GM18867 (cell line): Measurements from ENCODE around the gene FBXW8.

Experiments
- ATAC-seq: cut with Tn5 transposase; IDR thresholded peaks from one replicate; pipeline ENCODE4 v1.9.1; 2021; ENCODE audit warnings: mild to moderate bottlenecking, moderate library complexity; ENCODE audit not compliant: unreplicated experiment

The FBXW8 gene

GRCh38 chr12:116885491-116885890 lies 25.3 kb upstream of the FBXW8 start:
- no peak for ATAC-seq

GRCh38 chr12:116887244-116887643 lies 23.5 kb upstream of the FBXW8 start:
- no peak for ATAC-seq

- ATAC-seq = no peak
Measured at GRCh38 chr12:116887897-116888296, 22.9 kb upstream of the FBXW8 start.

- ATAC-seq = no peak
Measured at GRCh38 chr12:116890330-116890729, 20.4 kb upstream of the FBXW8 start.

GRCh38 chr12:116891019-116891418 lies 19.7 kb upstream of the FBXW8 start:
- ATAC-seq = no peak

- no peak for ATAC-seq
Measured at GRCh38 chr12:116892349-116893140, 18.2 kb upstream of the FBXW8 start.

- ATAC-seq = no peak
Measured at GRCh38 chr12:116894913-116895312, 15.8 kb upstream of the FBXW8 start.

GRCh38 chr12:116896411-116896924 lies 14.3 kb upstream of the FBXW8 start:
- ATAC-seq = no peak

GRCh38 chr12:116897476-116897875 lies 13.3 kb upstream of the FBXW8 start:
- ATAC-seq = no peak

GRCh38 chr12:116898669-116899068 lies 12.1 kb upstream of the FBXW8 start:
- ATAC-seq = no peak

- no peak for ATAC-seq
Measured at GRCh38 chr12:116901612-116902011, 9.1 kb upstream of the FBXW8 start.

GRCh38 chr12:116903818-116904217 lies 6.9 kb upstream of the FBXW8 start:
- no peak for ATAC-seq

GRCh38 chr12:116906285-116906684 lies 4.5 kb upstream of the FBXW8 start:
- ATAC-seq = no peak

- no peak for ATAC-seq
Measured at GRCh38 chr12:116910280-116910644, 488 bp upstream of the FBXW8 start.

GRCh38 chr12:116915326-116915725 lies 4.6 kb downstream of the FBXW8 start:
- no peak for ATAC-seq

- no peak for ATAC-seq
Measured at GRCh38 chr12:116916122-116916521, 5.4 kb downstream of the FBXW8 start.

GRCh38 chr12:116916714-116917114 lies 6.0 kb downstream of the FBXW8 start:
- ATAC-seq = peak; percentile 96

GRCh38 chr12:116918464-116918863 lies 7.7 kb downstream of the FBXW8 start:
- no peak for ATAC-seq

- ATAC-seq = no peak
Measured at GRCh38 chr12:116919247-116919661, 8.5 kb downstream of the FBXW8 start.

GRCh38 chr12:116919706-116920485 lies 9.1 kb downstream of the FBXW8 start:
- no peak for ATAC-seq

GRCh38 chr12:116920939-116921338 lies 10.2 kb downstream of the FBXW8 start:
- no peak for ATAC-seq
